Panc1 (cell line): Measurements from ENCODE around the gene HDAC3.

ENCODE experiments used
- CTCF ChIP-seq: fragments of 450-650 bp; IDR thresholded peaks from 2 replicates; pipeline ENCODE4 v1.5.1; 2017; ENCODE audit warnings: mild to moderate bottlenecking
- POLR2AphosphoS5 ChIP-seq: IDR thresholded peaks from 2 replicates; pipeline ENCODE4 v1.6.1; 2012; ENCODE audit warnings: mild to moderate bottlenecking, low read depth, low read length, moderate library complexity
- REST ChIP-seq, 2 experiments: IDR thresholded peaks; 2 replicates each; pipeline ENCODE4 v1.6.1; 2011 to 2012; ENCODE audit warnings: low read depth in 2 of 2, control low read depth in 1 of 2, low read length in 1 of 2, mild to moderate bottlenecking in 1 of 2, moderate library complexity in 1 of 2; ENCODE audit not compliant: insufficient read depth in 1 of 2
- TCF7L2 ChIP-seq: IDR thresholded peaks from 2 replicates; pipeline ENCODE4 v1.6.1; 2011; ENCODE audit warnings: mild to moderate bottlenecking, low read depth, low read length, inconsistent platforms

GRCh38 chr5:141608557-141608956, 28.1 kb downstream of the HDAC3 start:
- TF ChIP-seq POLR2AphosphoS5: no peak
- TF ChIP-seq CTCF: no peak
- TF ChIP-seq TCF7L2: no peak
- TF ChIP-seq REST (IDR thresholded peaks at IDR 0.05; ENCODE audit: insufficient read depth in 1 of 2, low read depth in 2 of 2, low read length in 1 of 2): no peak
